ENCODE results near the gene VKORC1L1.
"Not testable (repeated sequence)": the region's sequence is repeated elsewhere in the genome, so short reads cannot be mapped to it uniquely, and the experiment has no call there.

DNA sequence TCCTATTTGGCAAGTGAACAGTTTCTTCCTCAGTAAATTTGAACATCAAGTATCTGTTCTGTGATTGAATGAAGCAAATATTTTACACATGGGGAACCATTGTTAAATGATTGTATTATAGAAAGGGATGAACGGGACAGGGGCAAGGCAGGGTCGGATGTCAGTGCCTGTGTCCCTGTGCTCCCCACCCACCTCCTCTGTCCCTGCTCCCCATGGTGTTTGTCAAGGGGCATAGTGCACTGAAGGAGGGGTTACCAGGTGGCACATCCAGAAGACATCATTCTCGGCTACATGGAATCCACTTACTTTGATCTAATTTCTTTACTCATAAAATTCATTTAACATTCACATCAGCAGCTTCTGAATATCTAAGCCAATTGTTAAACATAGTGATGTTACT is 19.4 kb upstream of the VKORC1L1 start:
- not testable (repeated sequence) for TF ChIP-seq YY1 (IDR thresholded peaks at IDR 0.05; ENCODE audit: insufficient read depth, insufficient read length); SUZ12 (IDR thresholded peaks at IDR 0.05; ENCODE audit: extremely low read depth, insufficient read depth, insufficient read length)
